HG03280 (cell line): Measurements from ENCODE around the gene PDIA3.
"Not testable (repeated sequence)": the region's sequence is repeated elsewhere in the genome, so short reads cannot be mapped to it uniquely, and the experiment has no call there.

ENCODE experiments used
- ATAC-seq: cut with Tn5 transposase; IDR thresholded peaks from one replicate; pipeline ENCODE4 v1.9.1; 2021; ENCODE audit warnings: mild to moderate bottlenecking, moderate library complexity; ENCODE audit not compliant: unreplicated experiment

The PDIA3 gene

GRCh38 chr15:43776101-43776717 lies 30.0 kb downstream of the PDIA3 start:
- ATAC-seq = peak; percentile 61

- peak; percentile 37 for ATAC-seq
Observed at GRCh38 chr15:43776718-43777266, 30.6 kb downstream of the PDIA3 start, which contains the start of gene ELL3. TSS of gene ELL3 (minus strand) at chr15:43776966. CDS start at chr15:43776901, 65 bp downstream.

GRCh38 chr15:43777267-43777914 lies 31.2 kb downstream of the PDIA3 start:
- peak; percentile 47 for ATAC-seq

- no peak for ATAC-seq
Observed at GRCh38 chr15:43779016-43779415, 32.8 kb downstream of the PDIA3 start.

GRCh38 chr15:43789409-43789808 lies 43.2 kb downstream of the PDIA3 start:
- ATAC-seq = no peak

- peak; percentile 89 for ATAC-seq
Observed at GRCh38 chr15:43791993-43792760, 45.9 kb downstream of the PDIA3 start, which contains the start of gene SERF2. TSS of gene SERF2 (plus strand) at chr15:43792320. CDS start at chr15:43792377, 57 bp downstream.

GRCh38 chr15:43792761-43793476 lies 46.7 kb downstream of the PDIA3 start:
- ATAC-seq = peak; percentile 4

- no peak for ATAC-seq
Observed at GRCh38 chr15:43793647-43794046, 47.4 kb downstream of the PDIA3 start.

- ATAC-seq = no peak
Observed at GRCh38 chr15:43794269-43795037, 48.2 kb downstream of the PDIA3 start.

- ATAC-seq = no peak
Observed at GRCh38 chr15:43795197-43795596, 49.0 kb downstream of the PDIA3 start.

- no peak for ATAC-seq
Observed at GRCh38 chr15:43795997-43796396, 49.8 kb downstream of the PDIA3 start.

- ATAC-seq = no peak
Observed at GRCh38 chr15:43796566-43796965, 50.3 kb downstream of the PDIA3 start.

GRCh38 chr15:43799209-43799944 lies 53.1 kb downstream of the PDIA3 start:
- ATAC-seq = no peak

GRCh38 chr15:43799945-43800285 lies 53.7 kb downstream of the PDIA3 start, which contains the start of gene SERINC4:
TSS of gene SERINC4 (minus strand) at chr15:43800220. CDS start at chr15:43799986, 234 bp downstream.
- ATAC-seq = no peak

- ATAC-seq = peak; percentile 90
Observed at GRCh38 chr15:43800286-43801141, 54.3 kb downstream of the PDIA3 start, which contains the start of gene HYPK. TSS of gene HYPK (plus strand) at chr15:43800599. CDS start at chr15:43800623, 24 bp downstream.

- not testable (repeated sequence) for ATAC-seq
Observed at GRCh38 chr15:43802676-43803075, 56.4 kb downstream of the PDIA3 start.

GRCh38 chr15:43808435-43808950 lies 62.3 kb downstream of the PDIA3 start:
- no peak for ATAC-seq
